Loucy (cell line): ENCODE data around the gene IP6K2.

ENCODE experiments used
- CTCF ChIP-seq: fragments of 200-600 bp; sonication (generic); conservative IDR thresholded peaks from 2 replicates; pipeline ENCODE4 v1.5.1; 2014; ENCODE audit warnings: mild to moderate bottlenecking, antibody characterized with exemption, low read length
- EZH2phosphoT487 ChIP-seq: fragments of 200-600 bp; IDR thresholded peaks from 2 replicates; pipeline ENCODE4 v1.6.1; 2018; ENCODE audit warnings: antibody characterized with exemption, mild to moderate bottlenecking, moderate library complexity, borderline replicate concordance

DNA sequence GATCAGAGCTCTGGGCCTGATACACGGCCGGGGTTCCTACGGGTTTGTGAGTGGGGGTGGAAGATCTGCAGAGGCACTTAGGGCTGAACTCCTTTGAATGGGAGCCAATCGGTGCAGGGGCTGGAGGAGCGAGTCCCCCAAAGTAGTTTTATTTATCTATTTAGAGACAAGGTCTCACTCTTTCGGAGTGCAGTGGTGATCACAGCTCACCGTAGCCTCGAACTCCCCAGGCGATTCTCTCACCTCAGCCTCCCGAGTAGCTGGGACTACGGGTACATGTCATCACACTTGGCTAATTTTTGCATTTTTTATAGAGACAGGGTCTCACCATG, 52.7 kb downstream of the IP6K2 start:
- no peak for TF ChIP-seq EZH2phosphoT487
- TF ChIP-seq CTCF, result no peak
